Measurements from ENCODE around the gene CLIC4. TPM values are rescaled to one million over a fixed set of nuclear protein-coding genes. Genes with fewer than 3 reads are reported as not detected.
"Not testable (repeated sequence)": the region's sequence is repeated elsewhere in the genome, so short reads cannot be mapped to it uniquely, and the experiment has no call there.

The CLIC4 gene
- polyA plus RNA-seq, 1 donor (not counting 4 experiments of a cell fraction or from before 2014, with no cell fraction given): 130 TPM

DNA sequence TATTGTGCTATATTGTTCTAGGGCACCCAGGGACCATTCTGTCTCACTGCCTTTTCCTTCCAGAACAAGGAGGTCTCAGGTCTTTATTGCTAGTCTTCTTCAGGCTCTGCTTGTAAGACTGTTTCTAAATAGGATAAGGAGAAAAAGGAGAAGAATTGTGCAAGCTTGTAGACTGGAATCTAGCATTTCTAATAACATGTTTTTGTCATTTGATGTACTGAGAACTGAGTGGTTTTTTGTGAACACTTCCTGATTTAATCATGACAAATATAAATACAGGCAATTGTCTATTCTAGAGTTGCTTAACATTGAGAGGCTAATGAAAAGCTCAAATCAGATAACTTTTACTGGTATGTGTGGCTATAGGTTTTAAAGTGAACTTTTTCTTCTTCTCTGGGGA lies 77.6 kb downstream of the CLIC4 start:
- no peaks in the 10 kb centered on the region for H3K9me1 ChIP-seq (ENCODE audit: control insufficient read depth, extremely low read depth, insufficient read depth, low read length)
- no peaks in the 10 kb centered on the region for H3K4me1 ChIP-seq (ENCODE audit: control insufficient read depth, extremely low read depth, insufficient read depth, low read length)
- peaks cover 2 to 4% of the 10 kb centered on the region in 2 experiments for H3K36me3 ChIP-seq (ENCODE audit: control insufficient read depth in 2 of 2, extremely low read depth in 1 of 2, insufficient read depth in 2 of 2, low read length in 2 of 2)
- no peaks in the 10 kb centered on the region for H3K9me3 ChIP-seq (ENCODE audit: control insufficient read depth, low read depth, low read length)
- no peak for DNase-seq (ENCODE audit: low read depth, low spot score)
- no peaks in the 10 kb centered on the region for H4K20me1 ChIP-seq (ENCODE audit: control insufficient read depth, extremely low read depth, insufficient read depth, low read length)
- dilution Hi-C loops (cut with MboI; ENCODE audit: extremely low pct_ligation_motif_present, low sequenced_read_pairs): no loop called here
- H3K27ac ChIP-seq (ENCODE audit: control insufficient read depth, insufficient read depth, low read length): no peak overlapping the region
- FAIRE-seq: no peak
- no peak for TF ChIP-seq EZH2 (IDR thresholded peaks at IDR 0.05; ENCODE audit: low read length)
- TF ChIP-seq, protein P1, sequence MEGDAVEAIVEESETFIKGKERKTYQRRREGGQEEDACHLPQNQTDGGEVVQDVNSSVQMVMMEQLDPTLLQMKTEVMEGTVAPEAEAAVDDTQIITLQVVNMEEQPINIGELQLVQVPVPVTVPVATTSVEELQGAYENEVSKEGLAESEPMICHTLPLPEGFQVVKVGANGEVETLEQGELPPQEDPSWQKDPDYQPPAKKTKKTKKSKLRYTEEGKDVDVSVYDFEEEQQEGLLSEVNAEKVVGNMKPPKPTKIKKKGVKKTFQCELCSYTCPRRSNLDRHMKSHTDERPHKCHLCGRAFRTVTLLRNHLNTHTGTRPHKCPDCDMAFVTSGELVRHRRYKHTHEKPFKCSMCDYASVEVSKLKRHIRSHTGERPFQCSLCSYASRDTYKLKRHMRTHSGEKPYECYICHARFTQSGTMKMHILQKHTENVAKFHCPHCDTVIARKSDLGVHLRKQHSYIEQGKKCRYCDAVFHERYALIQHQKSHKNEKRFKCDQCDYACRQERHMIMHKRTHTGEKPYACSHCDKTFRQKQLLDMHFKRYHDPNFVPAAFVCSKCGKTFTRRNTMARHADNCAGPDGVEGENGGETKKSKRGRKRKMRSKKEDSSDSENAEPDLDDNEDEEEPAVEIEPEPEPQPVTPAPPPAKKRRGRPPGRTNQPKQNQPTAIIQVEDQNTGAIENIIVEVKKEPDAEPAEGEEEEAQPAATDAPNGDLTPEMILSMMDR (optimal IDR thresholded peaks at IDR 0.05 in 1 of 3, IDR thresholded peaks at IDR 0.05 in 1 of 3, conservative IDR thresholded peaks at IDR 0.05 in 1 of 3; ENCODE audit: extremely low read depth in 1 of 3, insufficient read depth in 2 of 3, low read length in 3 of 3): no peak
- H3K27me3 ChIP-seq (ENCODE audit: control insufficient read depth, extremely low read depth, insufficient read depth, low read length): no peaks in the 10 kb centered on the region
- H3K9ac ChIP-seq (ENCODE audit: control insufficient read depth, extremely low read depth, insufficient read depth, low read length): no peak overlapping the region
- H3K4me3 ChIP-seq (ENCODE audit: control insufficient read depth in 2 of 3, extremely low read depth in 1 of 3, insufficient read depth in 2 of 3, low read depth in 1 of 3, low read length in 3 of 3): no peak overlapping the region
- no peak overlapping the region for H2AFZ ChIP-seq (ENCODE audit: control insufficient read depth, low read length)
- H3K4me2 ChIP-seq (ENCODE audit: control insufficient read depth, extremely low read depth, insufficient read depth, low read depth, low read length): no peak overlapping the region
- peaks cover 27% of the 10 kb centered on the region for H3K79me2 ChIP-seq (ENCODE audit: control insufficient read depth, insufficient read depth, low read length)

DNA sequence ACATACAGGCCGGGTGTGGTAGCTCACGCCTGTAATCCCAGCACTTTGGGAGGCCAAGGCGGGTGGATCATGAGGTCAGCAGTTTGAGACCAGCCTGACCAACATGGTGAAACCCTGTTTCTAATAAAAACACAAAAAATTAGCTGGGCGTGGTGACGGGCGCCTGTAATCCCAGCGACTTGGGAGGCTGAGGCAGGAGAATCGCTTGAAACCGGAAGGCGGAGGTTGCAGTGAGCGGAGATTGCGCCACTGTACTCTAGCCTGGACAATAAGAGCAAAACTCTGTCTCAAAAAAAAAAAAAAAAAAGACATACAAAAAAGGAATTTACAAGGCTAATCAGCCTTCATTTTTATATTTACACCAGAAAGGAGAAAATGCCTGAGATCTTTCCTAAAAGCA lies 78.2 kb downstream of the CLIC4 start:
- not testable (repeated sequence) for FAIRE-seq

DNA sequence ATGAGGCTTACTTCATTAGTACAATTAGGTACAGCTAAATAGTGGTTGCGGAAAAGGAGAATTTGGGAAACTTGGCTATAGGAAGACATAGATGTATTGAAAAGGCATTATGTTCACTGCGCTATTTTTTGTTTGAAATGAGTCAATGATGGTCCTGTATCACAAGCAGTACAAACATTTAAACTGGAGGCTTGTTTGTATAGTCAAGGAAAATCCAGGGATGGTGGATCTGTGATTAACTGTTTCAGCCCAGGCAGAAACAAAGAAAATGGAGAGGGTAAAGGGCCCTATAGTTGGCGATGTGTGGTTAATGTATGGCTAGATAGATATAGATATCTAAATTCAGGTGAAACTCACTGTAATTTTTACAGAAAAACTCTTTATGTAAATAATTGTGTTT lies 79.9 kb downstream of the CLIC4 start:
- FAIRE-seq: no peak
- peaks cover 38% of the 10 kb centered on the region for H3K79me2 ChIP-seq (ENCODE audit: control insufficient read depth, insufficient read depth, low read length)
- dilution Hi-C loops (cut with MboI; ENCODE audit: extremely low pct_ligation_motif_present, low sequenced_read_pairs): no loop called here

More for the DNA sequence above, 78.2 kb downstream of the CLIC4 start:
- H3K27me3 ChIP-seq (ENCODE audit: control insufficient read depth, extremely low read depth, insufficient read depth, low read length); H3K27ac ChIP-seq (ENCODE audit: control insufficient read depth, insufficient read depth, low read length); H3K9ac ChIP-seq (ENCODE audit: control insufficient read depth, extremely low read depth, insufficient read depth, low read length); H3K9me1 ChIP-seq (ENCODE audit: control insufficient read depth, extremely low read depth, insufficient read depth, low read length); H3K4me3 ChIP-seq (ENCODE audit: control insufficient read depth in 2 of 3, extremely low read depth in 1 of 3, insufficient read depth in 2 of 3, low read depth in 1 of 3, low read length in 3 of 3); H3K36me3 ChIP-seq (ENCODE audit: control insufficient read depth in 2 of 2, extremely low read depth in 1 of 2, insufficient read depth in 2 of 2, low read length in 2 of 2); dilution Hi-C loops (cut with MboI; ENCODE audit: extremely low pct_ligation_motif_present, low sequenced_read_pairs); H4K20me1 ChIP-seq (ENCODE audit: control insufficient read depth, extremely low read depth, insufficient read depth, low read length); H3K9me3 ChIP-seq (ENCODE audit: control insufficient read depth, low read depth, low read length); H3K4me2 ChIP-seq (ENCODE audit: control insufficient read depth, extremely low read depth, insufficient read depth, low read depth, low read length); H3K4me1 ChIP-seq (ENCODE audit: control insufficient read depth, extremely low read depth, insufficient read depth, low read length); DNase-seq (ENCODE audit: low read depth, low spot score); H2AFZ ChIP-seq (ENCODE audit: control insufficient read depth, low read length): not testable (repeated sequence)
- H3K79me2 ChIP-seq (ENCODE audit: control insufficient read depth, insufficient read depth, low read length): peaks cover 28% of the 10 kb centered on the region

More for the DNA sequence above, 79.9 kb downstream of the CLIC4 start:
- Histone ChIP-seq H4K20me1 (ENCODE audit: control insufficient read depth, extremely low read depth, insufficient read depth, low read length) (no peaks in the 10 kb centered on the region), H3K27me3 (ENCODE audit: control insufficient read depth, extremely low read depth, insufficient read depth, low read length) (no peaks in the 10 kb centered on the region), H3K9me1 (ENCODE audit: control insufficient read depth, extremely low read depth, insufficient read depth, low read length) (no peaks in the 10 kb centered on the region), H3K9ac (ENCODE audit: control insufficient read depth, extremely low read depth, insufficient read depth, low read length) (no peak overlapping the region), H2AFZ (ENCODE audit: control insufficient read depth, low read length) (no peak overlapping the region), H3K9me3 (ENCODE audit: control insufficient read depth, low read depth, low read length) (no peaks in the 10 kb centered on the region), H3K27ac (ENCODE audit: control insufficient read depth, insufficient read depth, low read length) (no peak overlapping the region), H3K4me2 (ENCODE audit: control insufficient read depth, extremely low read depth, insufficient read depth, low read depth, low read length) (no peak overlapping the region), H3K36me3 (ENCODE audit: control insufficient read depth in 2 of 2, extremely low read depth in 1 of 2, insufficient read depth in 2 of 2, low read length in 2 of 2) (peaks cover 4 to 5% of the 10 kb centered on the region in 2 experiments), H3K4me3 (ENCODE audit: control insufficient read depth in 2 of 3, extremely low read depth in 1 of 3, insufficient read depth in 2 of 3, low read depth in 1 of 3, low read length in 3 of 3) (no peak overlapping the region), H3K4me1 (ENCODE audit: control insufficient read depth, extremely low read depth, insufficient read depth, low read length) (no peaks in the 10 kb centered on the region)
- no peak for DNase-seq (ENCODE audit: low read depth, low spot score)
- TF ChIP-seq, protein P1 (optimal IDR thresholded peaks at IDR 0.05 in 1 of 3, IDR thresholded peaks at IDR 0.05 in 1 of 3, conservative IDR thresholded peaks at IDR 0.05 in 1 of 3; ENCODE audit: extremely low read depth in 1 of 3, insufficient read depth in 2 of 3, low read length in 3 of 3): no peak
- TF ChIP-seq EZH2 (IDR thresholded peaks at IDR 0.05; ENCODE audit: low read length): no peak

Measured in keratinocyte (primary cell).